DLD1 (cell line): ENCODE results near the gene VCL.

Source experiments
- in situ Hi-C: cut with HindIII; loops from 2 replicates; pipeline ENCODE4 v1.10.0; 2017; ENCODE audit warnings: low sequenced_read_pairs

Gene VCL

DNA sequence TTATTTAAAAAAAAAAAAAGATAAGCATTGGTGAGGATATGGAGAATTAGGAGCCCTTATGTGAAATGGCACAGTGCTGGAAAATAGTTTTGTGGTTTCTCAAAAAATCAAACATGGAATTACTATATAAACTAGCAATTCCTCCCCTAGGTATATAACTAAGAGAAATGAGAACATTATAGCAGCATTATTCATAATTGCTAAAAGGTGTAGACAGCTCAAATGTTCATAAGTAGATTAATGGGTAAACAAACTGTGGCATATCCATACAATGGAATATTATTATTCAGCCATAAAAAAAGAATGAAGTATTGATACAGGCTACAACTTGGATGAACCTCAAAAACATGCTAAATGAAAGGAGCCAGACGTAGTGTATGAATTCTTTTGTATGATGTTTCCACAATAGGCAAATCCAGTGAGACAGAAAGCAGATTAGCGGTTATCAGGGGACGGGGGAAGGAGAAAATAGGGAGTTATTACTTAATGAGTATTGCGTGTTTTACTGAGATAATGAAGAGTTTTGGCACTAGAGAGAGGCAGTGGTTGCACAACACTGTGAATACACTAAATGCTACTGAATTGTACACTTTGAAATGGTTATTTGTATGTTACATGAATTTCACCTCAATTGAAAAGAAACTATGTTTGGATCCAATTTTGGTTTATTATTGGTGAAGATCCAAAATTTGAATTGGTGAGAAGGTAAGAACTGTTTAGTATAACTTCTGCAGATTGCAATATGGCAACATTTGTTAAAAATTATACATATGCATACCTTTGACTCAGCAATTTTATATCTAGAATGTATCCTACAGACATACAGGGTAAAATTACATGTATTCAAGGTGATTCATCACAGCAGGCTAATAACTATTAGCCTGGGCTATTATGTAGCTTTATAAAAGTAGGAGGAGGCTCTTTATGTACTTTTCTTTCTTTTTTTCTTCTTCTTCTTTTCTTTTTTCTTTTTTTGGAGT lies 69.7 kb downstream of the VCL start:
- in situ Hi-C loops = no loop called here

GRCh38 chr10:74071157-74071556 lies 73.2 kb downstream of the VCL start:
- in situ Hi-C loops = no loop called here

DNA sequence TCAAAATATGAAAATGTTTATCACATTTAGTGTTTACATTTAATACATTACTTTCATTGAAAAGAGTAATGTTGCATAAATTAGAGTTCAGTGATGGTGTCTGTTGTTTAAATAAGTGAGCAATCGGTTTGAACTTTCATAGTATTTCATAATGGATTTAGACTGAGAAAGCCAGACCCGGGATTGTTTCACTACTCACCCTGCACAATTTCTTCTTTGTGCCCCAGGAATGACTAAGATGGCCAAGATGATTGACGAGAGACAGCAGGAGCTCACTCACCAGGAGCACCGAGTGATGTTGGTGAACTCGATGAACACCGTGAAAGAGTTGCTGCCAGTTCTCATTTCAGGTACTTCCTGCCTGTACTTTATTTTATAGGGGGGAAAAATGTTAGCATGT lies 74.6 kb downstream of the VCL start:
- in situ Hi-C loops = no loop called here

- in situ Hi-C loops = no loop called here
Measured at GRCh38 chr10:74075906-74076305, 78.0 kb downstream of the VCL start.

DNA sequence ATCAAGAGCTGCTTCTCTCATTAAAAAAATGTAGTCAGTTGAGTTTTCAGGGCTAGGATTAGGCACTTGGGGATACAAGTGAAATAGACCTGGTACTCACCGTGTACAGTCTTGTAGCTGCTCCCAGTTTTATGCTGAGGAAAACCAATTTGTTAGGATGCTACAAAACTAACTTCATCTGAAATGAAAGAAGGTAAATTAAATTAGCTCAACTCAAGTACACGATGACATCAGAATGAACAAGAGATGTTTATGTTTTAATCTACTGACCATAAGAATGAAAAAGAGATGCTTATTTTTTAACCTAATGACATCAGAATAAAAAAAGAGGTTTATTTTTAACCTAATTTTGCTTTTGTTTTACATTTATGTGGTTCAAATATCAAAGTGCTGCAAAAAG lies 79.0 kb downstream of the VCL start:
- in situ Hi-C loops = no loop called here

DNA sequence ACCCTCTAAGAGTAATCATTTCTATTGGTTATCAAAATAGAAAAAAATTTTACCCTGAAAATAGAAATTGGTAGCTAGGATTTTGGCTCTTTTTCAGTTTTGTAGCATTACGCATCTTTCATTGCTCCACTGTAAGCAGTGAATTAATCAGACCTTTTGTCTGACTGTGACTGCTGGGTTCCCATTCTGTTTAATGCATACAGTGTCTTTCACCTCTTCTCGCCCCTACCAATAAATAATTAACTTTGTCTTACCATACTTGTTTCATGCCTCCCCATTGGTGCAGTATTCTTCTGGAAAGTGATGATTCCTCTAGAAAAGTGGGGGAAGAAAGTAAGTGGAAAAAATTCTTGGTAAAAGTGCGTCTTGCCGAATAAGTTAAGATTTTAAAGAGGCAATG lies 79.5 kb downstream of the VCL start:
- in situ Hi-C loops = no loop called here

DNA sequence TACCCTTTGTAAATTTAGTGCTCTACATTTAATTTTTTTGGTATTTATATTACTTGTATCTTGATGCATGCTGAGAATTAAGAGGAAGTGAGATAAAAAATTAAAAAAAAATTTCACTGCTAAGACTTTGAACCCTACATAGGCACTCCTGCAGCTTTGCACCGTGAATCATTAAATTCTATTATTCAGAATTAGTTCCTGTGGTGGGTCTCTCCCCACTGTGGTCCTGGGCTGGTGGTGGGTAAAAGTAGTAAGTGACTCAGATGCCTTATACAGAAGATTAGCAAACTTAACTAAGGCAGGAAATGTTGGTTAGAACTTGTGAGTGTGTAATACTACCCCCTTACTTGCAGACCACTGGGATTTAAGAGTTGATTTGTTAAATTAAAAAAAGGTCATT lies 80.1 kb downstream of the VCL start:
- in situ Hi-C loops = no loop called here

- in situ Hi-C loops = no loop called here
Measured at GRCh38 chr10:74079028-74079935, 81.4 kb downstream of the VCL start.

GRCh38 chr10:74079936-74080590 lies 82.1 kb downstream of the VCL start:
- in situ Hi-C loops = no loop called here

GRCh38 chr10:74081192-74081803 lies 83.4 kb downstream of the VCL start:
- in situ Hi-C loops = no loop called here

GRCh38 chr10:74081941-74082718 lies 84.2 kb downstream of the VCL start:
- in situ Hi-C loops = no loop called here

DNA sequence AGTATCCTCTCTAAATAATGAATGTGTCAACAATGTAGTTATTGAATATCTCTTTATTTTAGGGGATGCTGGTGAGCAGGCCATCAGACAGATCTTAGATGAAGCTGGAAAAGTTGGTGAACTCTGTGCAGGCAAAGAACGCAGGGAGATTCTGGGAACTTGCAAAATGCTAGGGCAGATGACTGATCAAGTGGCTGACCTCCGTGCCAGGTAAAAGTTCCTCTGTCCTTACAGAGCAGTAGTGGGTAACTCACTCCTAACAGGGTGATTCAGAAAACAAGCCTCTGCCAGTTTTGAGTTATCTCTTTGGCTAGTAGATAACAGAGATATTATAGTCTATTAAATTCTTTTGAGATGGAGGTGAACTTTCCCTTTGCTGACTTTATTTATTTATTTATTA lies 85.4 kb downstream of the VCL start:
- in situ Hi-C loops = no loop called here

- in situ Hi-C loops = no loop called here
Measured at GRCh38 chr10:74084955-74085354, 87.0 kb downstream of the VCL start.

- in situ Hi-C loops = no loop called here
Measured at GRCh38 chr10:74086317-74086716, 88.4 kb downstream of the VCL start.

DNA sequence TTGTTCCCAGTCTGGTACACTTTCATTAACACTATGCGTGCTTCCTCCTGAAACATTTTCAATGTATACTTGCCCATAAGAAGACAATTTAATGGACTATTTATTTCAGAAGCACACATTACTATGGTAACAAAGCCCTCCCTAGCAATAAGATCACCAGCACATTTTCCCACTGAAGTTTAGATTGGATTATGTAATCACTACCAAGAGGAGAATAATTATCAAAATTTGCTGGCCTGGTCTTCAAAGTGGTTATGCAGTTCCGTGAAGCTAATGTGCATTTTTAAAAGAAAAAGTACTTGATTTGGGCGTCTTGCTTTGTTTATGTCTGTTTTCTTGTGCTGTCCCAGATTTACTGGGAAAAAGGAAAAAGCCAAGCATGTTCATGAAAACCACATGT lies 90.8 kb downstream of the VCL start:
- in situ Hi-C loops = no loop called here

DNA sequence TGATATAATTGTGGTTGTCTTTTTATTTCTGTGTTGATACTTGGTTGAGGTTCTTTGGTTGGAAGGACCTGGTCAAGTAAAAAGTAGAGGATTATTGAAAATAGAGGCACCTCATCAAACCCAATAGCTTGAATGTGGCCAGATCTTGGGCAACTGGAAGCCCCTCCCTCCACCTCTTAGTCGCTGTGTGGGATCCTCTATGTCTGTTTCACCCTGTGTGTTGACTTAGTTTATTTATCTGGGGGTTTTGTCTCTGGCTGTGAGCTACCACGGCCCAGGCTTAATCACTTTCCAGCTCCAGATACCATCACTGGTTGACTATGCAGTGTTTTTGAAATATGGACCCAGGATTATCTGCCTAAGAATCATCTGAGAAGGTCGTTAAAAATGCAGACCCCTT lies 94.5 kb downstream of the VCL start:
- in situ Hi-C loops = no loop called here

DNA sequence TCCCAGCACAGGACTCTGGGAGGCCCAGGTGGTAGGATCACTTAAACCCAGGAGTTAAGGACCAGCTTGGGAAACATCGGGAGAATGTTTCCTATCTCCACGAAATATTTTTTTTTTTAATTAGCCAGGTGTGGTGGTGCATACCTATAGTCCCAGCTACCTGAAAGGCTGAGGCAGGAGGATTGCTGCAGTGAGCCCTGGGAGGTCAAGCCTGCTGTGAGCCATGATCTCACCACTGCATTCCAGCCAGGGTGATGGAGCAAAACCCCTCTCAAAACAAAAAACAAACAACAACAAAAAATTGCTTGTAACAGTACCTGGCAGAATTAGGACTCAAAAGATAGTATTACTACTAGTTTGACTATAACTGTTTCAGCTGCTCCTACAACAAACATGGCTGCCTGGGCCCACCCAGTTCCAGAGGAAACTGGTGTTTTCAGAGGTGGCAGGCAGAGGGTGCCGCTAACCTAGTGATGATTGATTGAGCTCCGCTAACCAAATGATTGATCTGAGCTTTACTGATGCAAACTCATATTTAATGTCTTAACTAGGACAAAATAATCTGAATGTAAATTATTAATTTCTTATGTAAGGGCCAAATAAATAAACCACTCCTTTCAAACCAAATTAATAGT lies 95.7 kb downstream of the VCL start:
- in situ Hi-C loops = no loop called here

GRCh38 chr10:74094231-74094630 lies 96.3 kb downstream of the VCL start:
- in situ Hi-C loops = no loop called here

- in situ Hi-C loops = no loop called here
Measured at GRCh38 chr10:74096777-74097176, 98.9 kb downstream of the VCL start.

DNA sequence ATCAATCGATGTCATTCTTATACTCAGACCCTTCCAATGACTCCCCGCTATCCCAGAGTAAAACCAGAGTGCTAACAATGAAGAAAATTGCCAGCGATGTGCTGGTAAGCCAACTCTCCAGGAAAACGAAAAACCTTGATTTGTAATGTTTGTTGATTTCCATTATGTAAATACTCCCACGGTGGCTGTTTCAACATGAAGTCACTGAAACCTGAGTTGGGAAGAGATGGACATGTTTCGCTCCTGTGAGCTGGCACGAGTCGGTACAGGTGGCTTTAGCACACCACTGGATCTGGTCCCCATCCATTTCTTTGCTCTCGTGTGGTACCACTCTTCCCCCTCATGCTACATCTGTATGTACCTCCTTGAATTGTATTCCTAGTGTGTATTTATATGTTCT lies 99.9 kb downstream of the VCL start:
- in situ Hi-C loops = no loop called here
